GM12878 (cell line): ENCODE measurements around the gene APOBEC3H. TPM values are rescaled to one million over a fixed set of nuclear protein-coding genes. Genes with fewer than 3 reads are reported as not detected.

ENCODE experiments used
- ATAC-seq: fragments of 200-7000 bp; cut with Tn5 transposase; 3 replicates; pipeline ENCODE4 v1.9.1; 2020; ENCODE audit warnings: mild to moderate bottlenecking, moderate library complexity
- BruUV-seq: library from RNA; stranded (reverse); fragments of 400-500 nt; replicated peaks from 2 replicates; lab custom pipeline; 2021; lab: Mats Ljungman, UMichigan
- CTCF ChIA-PET: fragments of 300-600 bp; sonication (Branson Sonifier 250); formaldehyde crosslinking; extraction: SDS; loops from one replicate; lab custom pipeline; 2021; ENCODE audit warnings: inconsistent platforms; lab: Yijun Ruan, JAX
- POLR2A ChIA-PET: fragments of 350-600 bp; formaldehyde crosslinking; extraction: SDS; loops from one replicate; lab custom pipeline; 2021; ENCODE audit warnings: inconsistent platforms; lab: Charles Lee
- RAD21 ChIA-PET: fragments of 300-600 bp; sonication (Branson Sonifier 250); formaldehyde crosslinking; loops from one replicate; lab custom pipeline; 2023; ENCODE audit warnings: antibody characterized with exemption; ENCODE audit not compliant: unreplicated experiment; lab: Charles Lee
- SMC1A ChIA-PET: fragments of 300-600 bp; sonication (Branson Sonifier 250); formaldehyde crosslinking; loops from one replicate; lab custom pipeline; 2023; ENCODE audit not compliant: unreplicated experiment, uncharacterized antibody; lab: Charles Lee
- DNase-seq: peaks from one replicate; pipeline ENCODE4 v3.0.0-alpha.2; 2011; ENCODE audit warnings: low read depth, low spot score
- FAIRE-seq: peaks from 3 replicates; lab custom pipeline; 2011; peaks lifted over from hg19 to GRCh38; lab: Jason Lieb, UNC
- H2AFZ ChIP-seq: 2 replicates; pipeline ENCODE4 v1.6.0; 2011; ENCODE audit warnings: low read depth, low read length, control low read depth; ENCODE audit not compliant: control insufficient read depth
- H3K27ac ChIP-seq: 2 replicates; pipeline ENCODE4 v1.5.1; 2011; ENCODE audit warnings: control low read depth; ENCODE audit not compliant: control insufficient read depth, insufficient read depth
- H3K27me3 ChIP-seq, 2 experiments: replicated peaks in 1 of 2; 2 replicates each; pipeline versions ENCODE4 v1.6.0 to v1.6.1; 2011; ENCODE audit warnings: low read length in 1 of 2; ENCODE audit not compliant: control insufficient read depth in 2 of 2, insufficient read depth in 2 of 2
- H3K36me3 ChIP-seq, 2 experiments: 2 replicates each; pipeline ENCODE4 v1.5.1; 2011; ENCODE audit warnings: low read length in 1 of 2; ENCODE audit not compliant: control insufficient read depth in 2 of 2, insufficient read depth in 2 of 2
- H3K4me1 ChIP-seq: 2 replicates; pipeline ENCODE4 v1.6.1; 2011; ENCODE audit warnings: mild to moderate bottlenecking, low read length, moderate library complexity, mixed read lengths; ENCODE audit not compliant: control insufficient read depth, insufficient read depth
- H3K4me2 ChIP-seq: 2 replicates; pipeline ENCODE4 v1.6.0; 2011; ENCODE audit warnings: control low read depth; ENCODE audit not compliant: control insufficient read depth, insufficient read depth
- H3K4me3 ChIP-seq: fragments of 200-600 bp; sonication (generic); 2 replicates; pipeline ENCODE4 v1.5.1; 2016
- H3K79me2 ChIP-seq: 2 replicates; pipeline ENCODE4 v1.6.0; 2011; ENCODE audit warnings: low read length; ENCODE audit not compliant: control insufficient read depth, insufficient read depth
- H3K9ac ChIP-seq: 2 replicates; pipeline ENCODE4 v1.8.0; 2011; ENCODE audit warnings: low read length, control low read depth, mixed read lengths; ENCODE audit not compliant: control insufficient read depth, insufficient read depth
- H3K9me3 ChIP-seq: replicated peaks from 3 replicates; pipeline ENCODE4 v1.5.1; 2011; ENCODE audit warnings: mild to moderate bottlenecking, low read length; ENCODE audit not compliant: control insufficient read depth, insufficient read depth
- H4K20me1 ChIP-seq: 2 replicates; pipeline ENCODE4 v1.6.0; 2011; ENCODE audit not compliant: control insufficient read depth, insufficient read depth
- MLLT1 ChIP-seq: fragments of 450-650 bp; IDR thresholded peaks from 2 replicates; pipeline ENCODE4 v1.6.1; 2016; ENCODE audit warnings: mild to moderate bottlenecking
- MTA2 ChIP-seq: fragments of 450-650 bp; IDR thresholded peaks from 2 replicates; pipeline ENCODE4 v1.6.1; 2016; ENCODE audit warnings: low read depth, mild to moderate bottlenecking, moderate library complexity
- NR2F1 ChIP-seq: fragments of 450-650 bp; conservative IDR thresholded peaks from 2 replicates; pipeline ENCODE4 v1.6.1; 2017; ENCODE audit warnings: mild to moderate bottlenecking
- SP1 ChIP-seq: IDR thresholded peaks from one replicate; pipeline ENCODE4 v1.6.1; 2011; ENCODE audit warnings: low read depth, low read length
- USF1 ChIP-seq: IDR thresholded peaks from 2 replicates; pipeline ENCODE4 v1.6.1; 2011; ENCODE audit warnings: borderline replicate concordance, low read depth, mild to moderate bottlenecking, moderate library complexity, mixed read lengths, low read length; ENCODE audit not compliant: insufficient read depth; ENCODE audit errors: extremely low read length
- YY1 ChIP-seq: IDR thresholded peaks from 2 replicates; pipeline ENCODE4 v1.6.1; 2011; ENCODE audit warnings: low read depth, mild to moderate bottlenecking, low read length
- ZNF207 ChIP-seq: fragments of 450-650 bp; IDR thresholded peaks from 2 replicates; pipeline ENCODE4 v1.6.1; 2014; ENCODE audit warnings: antibody characterized with exemption, mild to moderate bottlenecking, borderline replicate concordance
- WGBS: methylation state at CpG from one replicate; pipeline ENCODE4 v1.1.6; 2016; ENCODE audit warnings: low lambda C conversion rate; ENCODE audit not compliant: insufficient replicate concordance, insufficient coverage; ENCODE audit errors: missing lambda C conversion rate; 5-methylcytosine and 5-hydroxymethylcytosine counted together
- in situ Hi-C: fragments of 300-500 bp; cut with MboI; formaldehyde crosslinking; loops from 9 replicates; pipeline ENCODE4 v1.14.3; 2018; ENCODE audit warnings: mixed read lengths
- intact Hi-C: fragments of 100-400 bp; cut with micrococcal nuclease; formaldehyde crosslinking; loops from one replicate; pipeline ENCODE4 v1.14.2; 2022; ENCODE audit not compliant: unreplicated experiment
- polyA plus RNA-seq, 11 experiments: library from polyadenylated mRNA; depleted of rRNA in 4 of 11; unstranded in 6 of 11; stranded (reverse) in 5 of 11; fragments of >200 nt; fragmentation: Nextera tagmentation in 4 of 11; fragmentation: Illumina TruSeq in 1 of 11; extraction: Ambion mirVana in 4 of 11; extraction: Trizol in 1 of 11; gene quantifications; 1 replicate in 1 of 11; 2 replicates in 10 of 11; pipeline versions ENCODE4 v1.2.1 to v1.2.3, GENCODE V29; 2011 to 2016; ENCODE audit warnings: inconsistent platforms in 2 of 11, missing spikeins in 2 of 11, low read depth in 1 of 11
- total RNA-seq, 4 experiments: library from RNA; depleted of rRNA in 3 of 4; stranded (reverse); fragments of >200 nt in 3 of 4; fragmentation: Illumina TruSeq in 1 of 4; extraction: Trizol in 1 of 4; gene quantifications; 2 replicates each; pipeline versions ENCODE4 v1.2.1 to v1.2.3, GENCODE V29; 2013 to 2021
- TF ChIP-seq, protein P1 (sequence below): IDR thresholded peaks from 2 replicates; pipeline ENCODE4 v1.6.1; 2012; ENCODE audit warnings: low read depth, low read length, improper control_type of control experiment

The APOBEC3H gene
- total and polyA plus RNA-seq, 10 of the 15 experiments (the other 5 are each of a cell fraction or from before 2014, with no cell fraction given): 7.5 to 23.0 (median 14.8) TPM

DNA sequence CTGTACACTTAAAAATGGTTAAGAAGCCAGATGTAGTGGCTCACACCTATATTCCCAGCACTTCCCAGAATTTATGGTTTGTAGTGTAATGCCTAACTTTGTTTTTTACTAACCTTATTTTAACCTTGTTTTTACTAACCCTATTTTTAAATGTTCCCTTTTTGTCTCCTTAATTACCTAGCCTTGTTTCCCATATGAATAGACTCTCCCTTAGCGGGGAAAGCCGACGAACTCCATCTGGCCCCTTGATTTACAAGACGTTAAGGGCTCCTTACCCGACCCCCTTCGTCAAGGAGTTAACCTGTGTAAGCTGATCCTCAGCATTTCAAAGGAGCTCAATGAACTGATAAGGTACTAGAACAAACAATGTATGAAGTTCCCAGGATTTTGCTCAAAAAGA is 17.1 kb downstream of the APOBEC3H start:
- peak overlapping the region; percentile 96 for H3K27ac ChIP-seq
- no peaks in the 10 kb centered on the region for H3K27me3 ChIP-seq
- H3K4me2 ChIP-seq: peak overlapping the region; percentile 50
- ChIA-PET RAD21 (interaction anchor here (0.7 to 3.2 kb wide), 11 partner anchors 15 to 245 kb away, joined by 3 to 85 read pairs (median 6); partner anchors contain the start of genes APOBEC3C, APOBEC3H and CBX6), POLR2A (interaction anchor here (0.5 to 3.2 kb wide), 11 partner anchors 15 to 865 kb away, joined by 3 to 76 read pairs (median 4); partner anchors contain the start of genes APOBEC3D, APOBEC3H and CBX7), CTCF (interaction anchor here (0.6 to 3.2 kb wide), 11 partner anchors 12 to 244 kb away, joined by 3 to 39 read pairs (median 3); partner anchors contain the start of gene APOBEC3H), SMC1A (interaction anchor here (0.8 to 7.0 kb wide), 11 partner anchors 15 to 172 kb away, joined by 3 to 126 read pairs (median 6); partner anchors contain the start of gene APOBEC3H)
- H3K79me2 ChIP-seq: no peaks in the 10 kb centered on the region
- in situ Hi-C loops (no loop called here), intact Hi-C loops (no loop called here)
- no peaks in the 10 kb centered on the region for H3K36me3 ChIP-seq
- no peak for ATAC-seq
- no peak for FAIRE-seq
- peak overlapping the region; percentile 12; the same call in 1 of the 2 replicates for H3K4me3 ChIP-seq
- H3K9me3 ChIP-seq: no peaks in the 10 kb centered on the region
- H2AFZ ChIP-seq: no peak overlapping the region
- no peak for TF ChIP-seq ZNF207
- TF ChIP-seq, protein P1, sequence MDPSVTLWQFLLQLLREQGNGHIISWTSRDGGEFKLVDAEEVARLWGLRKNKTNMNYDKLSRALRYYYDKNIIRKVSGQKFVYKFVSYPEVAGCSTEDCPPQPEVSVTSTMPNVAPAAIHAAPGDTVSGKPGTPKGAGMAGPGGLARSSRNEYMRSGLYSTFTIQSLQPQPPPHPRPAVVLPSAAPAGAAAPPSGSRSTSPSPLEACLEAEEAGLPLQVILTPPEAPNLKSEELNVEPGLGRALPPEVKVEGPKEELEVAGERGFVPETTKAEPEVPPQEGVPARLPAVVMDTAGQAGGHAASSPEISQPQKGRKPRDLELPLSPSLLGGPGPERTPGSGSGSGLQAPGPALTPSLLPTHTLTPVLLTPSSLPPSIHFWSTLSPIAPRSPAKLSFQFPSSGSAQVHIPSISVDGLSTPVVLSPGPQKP: no peak
- TF ChIP-seq NR2F1: no peak
- no peak for TF ChIP-seq SP1
- TF ChIP-seq MTA2: no peak
- no peak for TF ChIP-seq USF1
- no peak for TF ChIP-seq MLLT1
- no peak for TF ChIP-seq YY1
- no peak for DNase-seq
- BruUV-seq: no TSS peak
- H3K9ac ChIP-seq: no peak overlapping the region
- peaks cover 51% of the 10 kb centered on the region for H3K4me1 ChIP-seq
- 23% methylated on average over 6 of the region's 6 CpGs for WGBS
- H4K20me1 ChIP-seq: no peaks in the 10 kb centered on the region
